Skin epidermis (tissue), 12 donors: ENCODE data around the gene STING1.
"Not testable (repeated sequence)": the region's sequence is repeated elsewhere in the genome, so short reads cannot be mapped to it uniquely, and the experiment has no call there.

Experiments
- H3K27ac ChIP-seq, 21 experiments: fragments of 200-600 bp; sonication (generic) in 11 of 21; one replicate each; pipeline ENCODE4 v1.5.0; 2020; ENCODE audit warnings: mild to moderate bottlenecking in 3 of 21, inconsistent platforms in 2 of 21, moderate library complexity in 2 of 21
- H3K4me3 ChIP-seq, 7 experiments: fragments of 200-600 bp; sonication (generic) in 2 of 7; one replicate each; pipeline ENCODE4 v1.5.0; 2020; ENCODE audit warnings: inconsistent platforms in 2 of 7, mild to moderate bottlenecking in 2 of 7, moderate library complexity in 1 of 7

The STING1 gene

DNA sequence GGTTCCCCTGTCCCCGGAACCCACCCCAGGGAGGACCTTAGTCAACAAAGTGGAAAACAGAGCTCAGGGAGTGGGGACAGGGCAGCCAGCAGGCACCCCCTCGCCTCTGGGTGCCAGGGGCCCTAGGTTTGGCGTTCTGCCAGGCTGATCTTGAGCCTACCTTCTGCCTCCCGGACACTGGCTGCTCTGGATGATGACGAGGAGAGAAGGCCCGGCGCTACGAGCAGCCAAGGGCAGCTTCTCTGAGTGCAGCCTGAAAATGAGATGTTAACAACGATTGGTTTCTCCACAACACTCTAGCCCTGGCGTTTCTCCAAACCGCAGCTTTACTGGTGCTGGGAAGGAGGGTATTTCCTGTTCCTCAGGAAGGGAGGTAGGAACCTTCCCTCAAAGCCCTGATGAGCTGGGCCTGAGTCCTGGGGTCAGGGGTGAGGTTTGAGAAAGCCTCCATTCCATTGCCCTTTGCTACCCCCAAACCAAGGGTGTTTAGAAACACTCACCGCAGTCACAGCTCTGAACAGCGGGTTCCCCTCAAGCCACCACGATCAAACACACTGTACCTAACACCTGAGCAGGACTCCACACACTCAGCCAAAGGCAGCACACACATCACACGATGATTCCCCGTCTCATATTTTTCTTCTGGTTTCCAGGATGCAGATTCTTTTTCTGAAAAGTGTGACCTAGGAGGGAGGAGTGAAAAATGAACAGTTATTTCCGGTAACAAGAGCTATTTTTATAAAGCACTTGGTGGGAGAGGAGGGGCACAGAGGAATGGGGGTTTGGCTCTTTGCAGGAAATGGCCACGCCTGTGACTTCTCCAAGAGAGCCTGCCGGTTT lies at the start of gene STING1:
STING1 (minus strand) TSS at position 709 of the 840 bp plus-strand sequence. CDS start 1,054 bp downstream, outside the sequence.
- H3K4me3 ChIP-seq = peak within 1 kb of the TSS; percentile 36 to 72 (median 47)
- H3K27ac ChIP-seq = peak within 1 kb of the TSS; percentile 63 to 99 (median 94)

DNA sequence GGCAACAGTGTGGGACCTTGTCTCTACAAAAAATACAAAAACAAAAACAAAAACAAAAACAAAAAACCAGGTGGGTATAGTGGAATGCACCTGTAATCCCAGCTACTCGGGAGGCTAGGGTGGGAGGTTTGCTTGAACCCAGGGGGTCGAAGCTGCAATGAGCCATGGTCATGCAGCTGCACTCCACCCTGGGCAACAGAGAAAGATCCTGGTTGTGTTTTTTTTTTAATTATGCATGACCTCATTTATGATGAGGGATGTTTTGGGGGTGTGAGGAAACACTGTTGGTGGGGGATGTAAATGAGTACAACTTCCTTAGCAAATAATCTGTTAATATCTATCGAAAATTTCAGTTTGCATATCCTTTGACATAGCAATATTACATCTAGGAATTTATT lies 49.2 kb upstream of the STING1 start:
- Histone ChIP-seq H3K4me3 (no peak overlapping the region), H3K27ac (no peak overlapping the region)

DNA sequence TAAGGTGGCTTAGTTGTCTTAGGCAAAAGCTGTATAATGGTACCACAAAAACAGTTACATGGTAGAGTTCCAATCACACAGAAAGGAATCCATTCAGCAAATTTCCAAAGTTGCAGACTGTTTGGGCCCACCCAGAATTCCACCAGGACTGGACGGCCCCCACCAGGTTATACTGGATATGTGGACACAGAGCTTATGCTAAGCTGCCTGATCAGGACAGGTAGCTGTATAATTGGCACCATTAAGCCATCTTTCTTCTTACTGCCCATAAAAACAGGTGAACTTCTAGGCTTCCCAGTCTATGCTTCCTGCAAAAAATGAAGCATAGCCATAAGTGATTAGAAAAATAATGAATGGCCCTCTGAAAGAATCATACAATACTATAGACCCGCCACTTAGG lies 47.5 kb upstream of the STING1 start:
- not testable (repeated sequence) for H3K27ac ChIP-seq

DNA sequence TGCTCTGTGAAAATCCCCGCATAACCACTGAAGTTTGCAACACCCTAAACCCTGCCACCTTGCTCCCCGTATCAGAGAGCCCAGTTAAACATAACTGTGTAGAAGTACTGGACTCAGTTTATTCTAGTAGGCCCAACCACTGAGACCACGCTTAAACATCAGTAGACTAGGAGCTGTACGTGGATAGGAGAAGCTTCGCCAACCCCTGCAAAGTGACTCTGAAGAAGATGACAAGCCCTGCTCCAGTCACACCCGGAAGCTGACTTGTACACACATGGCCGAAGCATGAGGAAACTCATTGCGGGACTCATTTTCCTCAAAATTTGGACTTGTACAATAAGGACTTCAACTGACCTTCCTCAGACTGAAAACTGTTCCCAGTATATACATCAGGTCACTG lies 46.1 kb upstream of the STING1 start:
- H3K27ac ChIP-seq, H3K4me3 ChIP-seq: not testable (repeated sequence)

More for the DNA sequence above, 47.5 kb upstream of the STING1 start:
- H3K4me3 ChIP-seq = not testable (repeated sequence)

DNA sequence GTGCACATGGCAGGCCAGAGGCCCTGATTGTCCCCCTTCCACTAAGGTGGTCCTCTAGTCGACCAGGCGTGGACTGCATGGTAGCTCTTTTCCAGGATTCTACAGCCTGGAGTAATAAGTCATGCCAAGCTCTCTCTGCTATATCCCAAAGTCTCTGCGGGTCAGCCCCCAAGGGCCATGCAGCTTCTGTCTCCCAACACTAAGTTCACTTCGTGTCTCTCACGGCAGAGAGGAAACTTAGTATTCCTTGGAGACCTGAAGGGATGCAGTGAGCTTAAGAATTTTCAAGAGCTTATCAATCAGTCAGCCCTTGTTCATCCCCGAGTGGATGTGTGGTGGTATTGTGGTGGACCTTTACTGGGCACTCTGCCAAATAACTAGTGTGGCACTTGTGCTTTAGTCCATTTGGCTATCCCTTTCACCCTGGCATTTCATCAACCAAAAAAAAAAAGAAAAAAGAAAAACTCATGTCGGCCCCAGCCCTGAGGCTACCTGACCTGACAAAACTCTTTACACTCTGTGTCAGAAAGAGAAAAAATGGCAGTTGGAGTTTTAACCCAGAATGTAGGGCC lies 45.4 kb upstream of the STING1 start:
- not testable (repeated sequence) for H3K4me3 ChIP-seq, H3K27ac ChIP-seq

DNA sequence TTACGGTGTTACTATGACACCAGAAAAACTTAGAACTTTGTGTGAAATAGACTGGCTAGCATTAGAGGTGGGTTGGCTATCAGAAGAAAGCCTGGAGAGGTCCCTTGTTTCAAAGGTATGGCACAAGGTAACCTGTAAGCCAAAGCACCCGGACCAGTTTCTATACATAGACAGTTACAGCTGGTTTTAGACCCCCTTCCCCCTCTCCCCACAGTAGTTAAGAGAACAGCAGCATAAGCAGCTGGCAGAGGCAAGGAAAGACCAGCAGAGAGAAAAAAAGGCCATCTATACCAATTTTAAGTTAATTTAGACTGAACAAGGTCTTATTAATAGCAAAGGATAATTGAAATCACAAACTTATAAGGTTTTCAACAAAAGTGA lies 44.5 kb upstream of the STING1 start:
- not testable (repeated sequence) for H3K27ac ChIP-seq

DNA sequence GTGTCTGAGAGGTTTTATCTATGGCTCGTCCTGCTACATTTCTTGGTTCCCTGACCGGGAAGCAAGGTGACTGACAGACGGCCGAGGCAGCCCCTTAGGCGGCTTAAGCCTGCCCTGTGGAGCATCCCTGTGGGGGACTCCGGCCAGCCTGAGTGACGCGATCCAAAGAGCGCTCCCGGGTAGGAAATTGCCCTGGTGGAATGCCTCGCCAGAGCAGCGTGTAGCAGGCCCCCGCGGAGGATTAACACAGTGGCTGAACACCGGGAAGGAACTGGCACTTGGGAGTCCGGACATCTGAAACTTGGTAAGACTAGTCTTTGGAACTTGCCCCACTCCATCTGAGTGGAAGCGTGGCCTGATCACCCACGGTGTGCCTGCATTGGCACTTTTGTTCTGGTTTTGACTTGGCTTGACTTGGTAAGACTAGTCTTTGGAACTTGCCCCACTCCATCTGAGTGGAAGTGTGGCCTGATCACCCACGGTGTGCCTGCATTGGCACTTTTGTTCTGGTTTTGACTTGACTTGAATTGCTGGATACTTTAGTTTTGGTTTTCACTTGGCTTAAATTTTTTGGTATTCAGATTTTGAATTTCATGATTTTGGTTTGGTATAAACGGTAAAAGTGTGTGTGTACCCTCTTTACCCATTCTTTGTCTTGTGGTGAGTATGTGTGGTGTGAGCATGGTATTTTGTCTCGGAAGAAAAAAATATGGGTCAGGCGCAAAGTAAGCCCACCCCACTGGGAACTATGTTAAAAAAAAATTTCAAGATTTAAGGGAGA lies 43.9 kb upstream of the STING1 start:
- not testable (repeated sequence) for H3K4me3 ChIP-seq, H3K27ac ChIP-seq

More for the DNA sequence above, 44.5 kb upstream of the STING1 start:
- not testable (repeated sequence) for H3K4me3 ChIP-seq

DNA sequence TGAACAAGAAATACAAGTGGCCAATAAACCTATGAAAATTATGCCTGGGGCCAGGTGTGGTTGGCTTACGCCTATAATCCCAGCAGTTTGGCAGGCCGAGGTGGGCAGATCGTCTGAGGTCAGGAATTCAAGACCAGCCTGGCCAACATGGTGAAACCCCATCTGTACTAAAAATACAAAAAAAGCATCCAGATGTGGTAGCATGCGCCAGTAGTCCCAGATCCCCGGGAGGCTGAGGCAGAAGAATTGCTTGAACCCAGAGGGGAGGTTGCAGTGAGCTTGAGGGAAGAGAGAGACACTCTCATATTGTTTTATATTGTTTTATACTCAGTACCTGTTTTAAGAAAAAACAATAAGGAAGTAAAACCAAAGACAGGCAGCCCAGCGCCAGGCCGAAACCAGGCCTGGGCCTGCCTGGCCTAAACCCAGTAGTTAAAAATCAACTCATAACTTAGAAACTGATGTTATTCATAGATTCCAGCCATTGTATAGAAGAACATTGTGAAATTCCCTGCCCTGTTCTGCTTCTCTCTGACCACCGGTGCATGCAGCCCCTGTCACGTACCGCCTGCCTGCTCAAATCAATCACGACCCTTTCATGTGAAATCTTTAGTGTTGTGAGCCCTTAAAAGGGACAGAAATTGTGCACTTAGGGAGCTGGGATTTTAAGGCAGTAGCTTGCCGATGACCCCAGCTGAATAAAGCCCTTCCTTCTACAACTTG lies 43.2 kb upstream of the STING1 start:
- not testable (repeated sequence) for H3K4me3 ChIP-seq, H3K27ac ChIP-seq

DNA sequence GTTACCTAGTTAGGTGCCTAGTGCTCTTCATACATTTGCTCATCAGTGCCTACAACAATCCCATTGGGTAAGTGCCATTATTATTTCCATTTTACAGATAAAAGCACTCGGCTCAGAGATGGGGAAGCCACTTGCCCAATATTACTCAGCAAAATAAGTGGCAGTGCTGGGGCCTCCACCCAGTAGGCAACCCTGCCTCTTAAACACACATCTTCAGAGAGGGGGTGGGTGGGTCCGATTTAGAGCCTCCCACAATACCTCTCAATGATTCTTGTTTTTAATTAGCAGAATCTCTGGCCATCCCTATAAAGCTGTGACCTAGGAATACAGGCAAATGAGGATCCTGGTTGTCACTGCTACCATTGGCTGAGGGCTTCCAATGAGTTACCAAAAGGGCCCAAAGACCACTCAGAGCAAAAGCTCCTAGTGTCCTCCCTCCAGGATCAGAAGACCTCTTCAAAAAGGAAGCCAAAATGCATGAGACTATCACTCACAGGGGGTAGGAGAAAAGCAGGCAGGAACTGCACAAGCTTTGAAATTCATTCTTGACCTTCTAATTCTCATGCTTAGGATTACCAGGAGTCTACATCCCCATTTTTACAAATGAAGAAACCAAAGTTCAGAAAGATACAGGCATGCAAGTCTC lies 42.5 kb upstream of the STING1 start:
- no peak overlapping the region for H3K27ac ChIP-seq
- no peak overlapping the region for H3K4me3 ChIP-seq

DNA sequence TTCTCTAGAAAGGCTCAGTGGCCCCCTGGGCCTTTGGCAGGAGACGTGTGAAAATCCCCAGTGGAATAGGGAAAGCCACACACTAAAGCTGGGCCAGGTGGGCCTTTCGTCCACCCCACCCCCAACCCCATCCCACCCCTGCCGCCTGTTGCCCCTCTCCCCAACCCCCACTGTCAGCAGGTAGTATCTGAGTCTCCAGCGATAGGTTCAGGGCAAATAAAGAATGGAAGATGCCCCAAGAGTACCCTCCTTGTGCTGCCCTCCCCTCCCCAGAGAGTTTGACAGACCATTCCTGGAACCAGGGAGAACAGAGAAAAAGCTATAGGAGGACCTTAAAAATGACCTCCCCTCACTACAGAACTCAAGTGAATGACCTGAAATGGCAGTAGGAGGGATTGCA lies 41.9 kb upstream of the STING1 start:
- Histone ChIP-seq H3K27ac (no peak overlapping the region), H3K4me3 (no peak overlapping the region)

DNA sequence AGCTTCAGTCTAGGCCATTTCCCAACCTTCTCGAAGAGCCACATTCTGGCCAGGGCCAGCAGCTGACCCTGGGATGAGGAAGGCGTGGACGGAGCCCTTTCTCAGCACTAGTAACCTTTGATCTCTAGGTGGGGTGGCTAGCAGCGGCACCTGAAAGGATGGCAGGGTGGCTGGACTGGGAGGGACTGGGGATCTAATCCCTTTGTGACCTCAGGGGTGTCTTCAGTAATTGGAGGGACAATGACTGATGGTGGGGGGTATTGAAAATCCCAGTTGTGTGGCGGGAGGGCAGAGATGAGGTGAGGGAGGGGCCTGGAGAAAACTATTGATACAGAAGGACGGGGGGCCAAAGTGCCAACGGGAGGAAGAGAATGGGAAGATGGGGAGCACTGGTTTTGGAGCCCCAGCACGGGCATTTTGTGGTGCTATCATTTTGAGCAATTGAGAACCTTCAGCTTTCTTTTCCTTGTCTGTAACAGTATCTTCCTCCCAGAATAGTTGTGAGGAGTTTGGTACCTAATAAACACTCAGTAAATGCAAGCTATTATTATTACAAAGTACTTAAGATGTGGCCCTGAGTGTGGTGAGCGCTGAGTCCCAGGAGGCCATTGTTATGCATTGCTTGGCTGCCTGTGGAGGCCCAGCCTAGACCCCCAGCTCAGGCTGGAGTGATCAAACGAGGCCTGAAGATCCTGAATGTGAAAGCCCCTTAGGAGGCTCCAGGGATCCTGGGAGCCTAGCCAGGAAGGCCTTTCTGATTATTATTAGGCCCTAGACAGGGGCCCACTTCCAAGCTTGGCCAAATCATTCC lies 41.3 kb upstream of the STING1 start:
- Histone ChIP-seq H3K27ac (no peak overlapping the region), H3K4me3 (no peak overlapping the region)

DNA sequence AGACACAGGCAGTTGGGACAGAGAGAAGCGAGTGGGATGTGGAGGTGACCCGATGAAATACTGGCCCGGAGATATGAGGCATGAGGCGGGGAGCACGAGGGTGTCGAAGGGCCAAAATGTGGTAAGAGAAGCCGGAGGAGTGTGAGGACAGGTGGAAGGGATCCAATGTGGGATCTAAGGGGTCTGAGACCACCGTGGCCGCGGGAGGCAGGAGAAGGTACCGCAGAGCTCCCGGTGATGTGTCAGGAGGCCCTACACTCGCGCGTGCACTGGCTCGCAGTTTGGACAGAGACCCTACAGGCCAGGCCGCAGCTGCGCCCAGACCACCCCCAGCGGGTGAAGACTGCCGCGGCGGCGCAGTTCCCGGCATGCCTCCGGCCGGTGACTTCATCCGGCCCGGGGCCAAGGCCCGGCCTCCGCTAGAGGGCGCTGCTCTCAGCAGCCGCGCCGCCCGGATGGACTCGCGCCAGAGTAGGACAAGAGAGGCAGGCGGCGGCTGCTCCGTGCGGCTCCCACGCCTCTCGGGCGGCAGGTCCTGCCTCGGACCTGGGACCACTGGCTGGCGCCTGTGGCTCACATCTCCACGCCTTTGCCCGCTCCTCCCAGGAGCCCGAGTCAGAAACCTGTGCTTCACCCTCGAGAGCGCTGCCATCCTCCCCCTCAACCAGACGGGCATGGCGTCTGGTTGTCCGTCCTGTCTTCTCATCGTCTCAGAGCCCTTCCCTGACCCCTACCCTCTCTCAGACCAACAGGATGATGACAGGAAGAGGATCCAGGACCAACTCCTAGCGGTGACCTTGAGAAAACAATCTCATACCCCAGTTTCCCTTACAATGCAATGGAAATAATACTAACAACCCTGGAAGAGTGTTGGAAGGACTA lies 35.4 kb upstream of the STING1 start:
- Histone ChIP-seq H3K27ac (peak overlapping the region; percentile 26 to 93 (median 86)), H3K4me3 (peak overlapping the region; percentile 19 to 62 (median 46))

DNA sequence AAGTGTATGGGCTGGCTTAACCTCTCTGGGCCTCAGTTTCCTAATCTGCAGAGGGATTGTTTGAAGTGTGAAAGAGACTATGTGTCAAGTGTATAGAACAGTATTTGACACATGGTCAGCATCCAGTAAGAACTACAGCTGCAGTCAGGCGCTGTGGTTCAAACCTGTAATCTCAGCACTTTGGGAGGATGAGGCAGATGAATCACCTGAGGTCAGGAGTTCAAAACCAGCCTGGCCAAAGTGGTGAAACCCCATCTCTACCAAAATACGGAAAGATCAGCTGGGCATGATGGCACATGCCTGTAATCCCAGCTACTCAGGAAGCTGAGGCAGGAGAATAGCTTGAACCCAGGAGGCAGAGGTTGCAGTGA lies 31.9 kb upstream of the STING1 start:
- Histone ChIP-seq H3K27ac (no peak overlapping the region), H3K4me3 (no peak overlapping the region)

DNA sequence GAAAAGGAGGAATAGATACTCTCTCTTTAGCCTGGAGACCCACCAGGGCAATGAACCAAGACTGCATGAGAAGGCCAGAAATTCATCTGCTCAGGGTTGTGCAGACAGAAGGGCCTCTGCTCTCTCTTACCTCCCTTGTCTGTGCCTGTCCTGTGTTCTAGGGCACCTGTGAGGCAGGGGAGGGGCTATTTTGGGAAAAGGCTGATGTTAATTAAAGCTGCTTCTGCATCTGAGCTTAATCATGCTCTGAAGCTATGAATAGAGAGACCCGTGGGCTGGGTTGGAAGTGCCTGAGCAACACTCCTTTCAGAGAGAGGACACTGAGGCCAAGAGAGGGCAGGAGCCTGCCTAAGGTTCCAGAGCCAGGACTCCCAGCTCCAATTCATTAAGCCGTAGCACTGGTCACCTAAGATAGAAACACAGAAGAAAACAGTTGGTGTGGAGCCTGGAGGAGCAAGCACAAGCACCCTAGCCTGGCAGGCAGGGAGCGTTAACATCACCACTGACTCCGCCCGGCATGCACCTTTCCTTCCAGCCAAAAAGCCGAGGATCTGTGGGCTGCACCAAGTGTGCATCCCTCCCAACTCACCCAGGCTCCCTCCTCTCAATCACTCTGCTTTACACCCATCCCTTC lies 31.4 kb upstream of the STING1 start:
- no peak overlapping the region for H3K27ac ChIP-seq
- no peak overlapping the region for H3K4me3 ChIP-seq

DNA sequence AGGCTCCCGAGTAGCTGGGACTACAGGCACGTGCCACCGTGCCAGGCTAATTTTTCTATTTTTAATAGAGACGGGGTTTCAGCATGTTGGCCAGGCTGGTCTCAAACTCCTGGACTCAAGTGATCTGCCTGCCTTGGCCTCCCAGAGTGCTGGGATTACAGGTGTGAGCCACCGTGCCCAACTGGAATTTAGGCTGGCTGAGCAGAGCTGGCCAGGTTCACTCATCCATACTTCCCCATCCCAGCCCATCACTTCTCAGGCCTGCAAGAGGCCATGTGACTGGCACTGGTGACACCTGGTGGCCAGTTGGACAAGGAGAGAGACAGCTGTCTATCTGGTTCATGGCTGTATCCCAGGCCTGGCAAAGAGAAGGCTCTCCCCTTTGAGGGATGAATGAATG lies 30.9 kb upstream of the STING1 start:
- not testable (repeated sequence) for H3K4me3 ChIP-seq
- peak overlapping the region in 1 of 21 experiments; percentile 16 for H3K27ac ChIP-seq

DNA sequence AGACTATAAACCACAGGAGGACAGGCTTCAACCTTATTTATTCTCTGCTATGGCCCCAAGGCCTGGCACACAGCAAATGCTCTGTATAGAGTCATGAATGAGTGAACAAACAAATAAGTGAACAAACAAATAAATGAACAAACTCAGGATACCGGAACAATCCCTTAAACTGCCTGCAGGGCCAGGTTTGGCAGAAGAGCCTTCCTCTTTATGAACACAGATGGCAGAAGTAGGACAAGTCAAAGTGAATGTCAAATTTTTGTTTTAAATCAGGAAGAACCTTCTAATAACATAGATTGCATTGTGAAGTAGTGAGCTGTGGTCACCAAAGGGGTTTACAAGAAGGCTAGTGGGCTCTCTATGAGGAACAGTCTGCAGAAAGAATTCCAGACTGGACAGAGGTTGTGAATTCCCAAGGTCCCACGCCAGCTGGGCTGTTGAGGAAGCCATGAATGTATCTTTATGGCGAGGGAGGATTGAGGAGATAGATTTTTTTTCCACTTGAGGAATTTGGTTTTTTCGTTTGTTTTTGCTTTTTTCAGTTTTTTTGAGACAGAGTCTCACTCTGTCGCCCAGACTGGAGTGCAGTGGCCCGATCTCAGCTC lies 30.3 kb upstream of the STING1 start:
- no peak overlapping the region for H3K4me3 ChIP-seq
- H3K27ac ChIP-seq = peak overlapping the region in 1 of 21 experiments; percentile 16

DNA sequence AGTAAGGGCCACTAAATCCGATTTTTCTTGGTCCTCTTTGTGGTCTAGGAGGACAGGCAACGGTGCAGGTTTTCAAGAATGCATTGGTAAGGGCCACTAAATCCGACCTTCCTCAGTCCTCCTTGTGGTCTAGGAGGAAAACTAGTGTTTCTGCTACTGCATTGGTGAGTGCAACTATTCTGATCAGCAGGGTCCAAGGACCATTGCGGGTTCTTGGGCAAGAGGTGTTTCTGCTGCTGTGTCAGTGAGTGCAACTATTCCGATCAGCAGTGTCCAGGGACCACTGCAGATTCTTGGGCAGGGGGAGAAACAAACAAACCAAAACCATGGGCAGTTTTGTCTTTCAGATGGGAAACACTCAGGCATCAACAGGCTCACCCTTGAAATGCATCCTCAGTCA lies 22.2 kb upstream of the STING1 start:
- not testable (repeated sequence) for H3K4me3 ChIP-seq, H3K27ac ChIP-seq
